ENCODE results near the gene MDGA2.

DNA sequence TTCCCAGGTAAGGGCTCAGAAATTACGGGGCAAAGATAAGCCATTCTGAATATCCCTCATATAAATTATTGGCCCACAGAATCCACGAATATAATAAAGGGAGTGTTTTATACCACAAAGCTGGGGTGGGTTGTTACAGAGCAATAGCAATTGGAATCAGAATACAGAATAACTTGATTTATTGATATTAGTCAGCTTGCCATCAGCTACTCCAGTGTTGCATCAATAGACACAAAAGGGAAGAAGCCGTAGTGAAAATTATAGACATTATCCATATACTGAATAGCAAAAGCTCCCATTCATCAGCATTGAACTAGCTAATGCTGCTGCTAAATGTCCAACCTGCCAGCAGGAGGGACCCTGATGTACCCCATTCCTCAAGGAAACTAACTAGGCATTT is 18.3 kb downstream of the MDGA2 start:
- TF ChIP-seq FOXK2 (IDR thresholded peaks at IDR 0.05) = no peak
- TF ChIP-seq SP1 (IDR thresholded peaks at IDR 0.05) = no peak
- TF ChIP-seq FOXA1 (IDR thresholded peaks at IDR 0.05) = no peak
- no peak for TF ChIP-seq HDGF (IDR thresholded peaks at IDR 0.05; ENCODE audit: borderline replicate concordance)
- no peak for TF ChIP-seq BHLHE40 (IDR thresholded peaks at IDR 0.05; ENCODE audit: borderline replicate concordance)
- no peak for TF ChIP-seq ZNF384 (IDR thresholded peaks at IDR 0.05)
